ENCODE data around the gene PLAAT4. TPM values are rescaled to one million over a fixed set of nuclear protein-coding genes. Genes with fewer than 3 reads are reported as not detected.

The PLAAT4 gene
- total RNA-seq, 1 experiment from 2014 or later: 0.52 TPM

DNA sequence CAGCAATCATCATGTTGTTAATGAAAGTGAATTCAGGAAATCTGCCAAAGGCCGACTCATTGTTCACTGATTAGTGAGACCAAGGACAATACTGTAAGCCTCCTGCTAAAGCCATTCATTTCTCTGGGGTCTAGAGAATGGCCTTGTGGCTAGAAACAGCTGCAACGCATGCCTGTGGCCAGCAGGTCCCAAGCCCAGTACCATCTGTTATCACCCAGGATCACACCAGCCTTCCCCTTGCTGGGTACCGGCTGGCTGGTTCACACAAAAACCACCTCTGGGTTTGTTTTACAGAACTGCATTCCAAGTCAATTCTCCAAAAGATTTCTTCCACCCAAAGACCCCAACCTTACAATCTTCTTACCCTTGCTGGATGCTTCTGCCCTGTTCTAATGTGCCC, 46.7 kb upstream of the PLAAT4 start:
- TF ChIP-seq EZH2 (IDR thresholded peaks at IDR 0.05) (no peak), RAD21 (IDR thresholded peaks at IDR 0.05; ENCODE audit: low read depth) (no peak), YY1 (IDR thresholded peaks at IDR 0.05; ENCODE audit: extremely low read depth, insufficient replicate concordance, low read depth, low read length) (no peak), EZH2phosphoT487 (IDR thresholded peaks at IDR 0.05; ENCODE audit: borderline replicate concordance) (no peak), FOSL1 (IDR thresholded peaks at IDR 0.05; ENCODE audit: low read depth) (no peak), TCF7L2 (IDR thresholded peaks at IDR 0.05; ENCODE audit: borderline replicate concordance, extremely low read depth, insufficient read depth, insufficient read length) (no peak), ZNF274 (IDR thresholded peaks at IDR 0.05; ENCODE audit: low read depth, low read length) (no peak)
- TF ChIP-seq, protein P1, sequence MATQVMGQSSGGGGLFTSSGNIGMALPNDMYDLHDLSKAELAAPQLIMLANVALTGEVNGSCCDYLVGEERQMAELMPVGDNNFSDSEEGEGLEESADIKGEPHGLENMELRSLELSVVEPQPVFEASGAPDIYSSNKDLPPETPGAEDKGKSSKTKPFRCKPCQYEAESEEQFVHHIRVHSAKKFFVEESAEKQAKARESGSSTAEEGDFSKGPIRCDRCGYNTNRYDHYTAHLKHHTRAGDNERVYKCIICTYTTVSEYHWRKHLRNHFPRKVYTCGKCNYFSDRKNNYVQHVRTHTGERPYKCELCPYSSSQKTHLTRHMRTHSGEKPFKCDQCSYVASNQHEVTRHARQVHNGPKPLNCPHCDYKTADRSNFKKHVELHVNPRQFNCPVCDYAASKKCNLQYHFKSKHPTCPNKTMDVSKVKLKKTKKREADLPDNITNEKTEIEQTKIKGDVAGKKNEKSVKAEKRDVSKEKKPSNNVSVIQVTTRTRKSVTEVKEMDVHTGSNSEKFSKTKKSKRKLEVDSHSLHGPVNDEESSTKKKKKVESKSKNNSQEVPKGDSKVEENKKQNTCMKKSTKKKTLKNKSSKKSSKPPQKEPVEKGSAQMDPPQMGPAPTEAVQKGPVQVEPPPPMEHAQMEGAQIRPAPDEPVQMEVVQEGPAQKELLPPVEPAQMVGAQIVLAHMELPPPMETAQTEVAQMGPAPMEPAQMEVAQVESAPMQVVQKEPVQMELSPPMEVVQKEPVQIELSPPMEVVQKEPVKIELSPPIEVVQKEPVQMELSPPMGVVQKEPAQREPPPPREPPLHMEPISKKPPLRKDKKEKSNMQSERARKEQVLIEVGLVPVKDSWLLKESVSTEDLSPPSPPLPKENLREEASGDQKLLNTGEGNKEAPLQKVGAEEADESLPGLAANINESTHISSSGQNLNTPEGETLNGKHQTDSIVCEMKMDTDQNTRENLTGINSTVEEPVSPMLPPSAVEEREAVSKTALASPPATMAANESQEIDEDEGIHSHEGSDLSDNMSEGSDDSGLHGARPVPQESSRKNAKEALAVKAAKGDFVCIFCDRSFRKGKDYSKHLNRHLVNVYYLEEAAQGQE (IDR thresholded peaks at IDR 0.05; ENCODE audit: low read depth): no peak
- TF ChIP-seq, protein P2, sequence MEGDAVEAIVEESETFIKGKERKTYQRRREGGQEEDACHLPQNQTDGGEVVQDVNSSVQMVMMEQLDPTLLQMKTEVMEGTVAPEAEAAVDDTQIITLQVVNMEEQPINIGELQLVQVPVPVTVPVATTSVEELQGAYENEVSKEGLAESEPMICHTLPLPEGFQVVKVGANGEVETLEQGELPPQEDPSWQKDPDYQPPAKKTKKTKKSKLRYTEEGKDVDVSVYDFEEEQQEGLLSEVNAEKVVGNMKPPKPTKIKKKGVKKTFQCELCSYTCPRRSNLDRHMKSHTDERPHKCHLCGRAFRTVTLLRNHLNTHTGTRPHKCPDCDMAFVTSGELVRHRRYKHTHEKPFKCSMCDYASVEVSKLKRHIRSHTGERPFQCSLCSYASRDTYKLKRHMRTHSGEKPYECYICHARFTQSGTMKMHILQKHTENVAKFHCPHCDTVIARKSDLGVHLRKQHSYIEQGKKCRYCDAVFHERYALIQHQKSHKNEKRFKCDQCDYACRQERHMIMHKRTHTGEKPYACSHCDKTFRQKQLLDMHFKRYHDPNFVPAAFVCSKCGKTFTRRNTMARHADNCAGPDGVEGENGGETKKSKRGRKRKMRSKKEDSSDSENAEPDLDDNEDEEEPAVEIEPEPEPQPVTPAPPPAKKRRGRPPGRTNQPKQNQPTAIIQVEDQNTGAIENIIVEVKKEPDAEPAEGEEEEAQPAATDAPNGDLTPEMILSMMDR (IDR thresholded peaks at IDR 0.05 in 2 of 3, conservative IDR thresholded peaks at IDR 0.05 in 1 of 3; ENCODE audit: borderline replicate concordance in 1 of 3, insufficient read depth in 1 of 3, low read depth in 2 of 3, low read length in 2 of 3): no peak
- TF ChIP-seq, protein P3, sequence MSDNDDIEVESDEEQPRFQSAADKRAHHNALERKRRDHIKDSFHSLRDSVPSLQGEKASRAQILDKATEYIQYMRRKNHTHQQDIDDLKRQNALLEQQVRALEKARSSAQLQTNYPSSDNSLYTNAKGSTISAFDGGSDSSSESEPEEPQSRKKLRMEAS (IDR thresholded peaks at IDR 0.05): no peak
- Histone ChIP-seq H3K4me2 (ENCODE audit: low read length) (no peak overlapping the region), H3K27me3 (ENCODE audit: insufficient read depth, low read length) (no peaks in the 10 kb centered on the region), H3K4me1 (ENCODE audit: control insufficient read depth in 1 of 2, insufficient read depth in 2 of 2, low read length in 2 of 2) (no peaks in the 10 kb centered on the region), H3K9me2 (ENCODE audit: insufficient read depth) (no peaks in the 10 kb centered on the region), H2AFZ (ENCODE audit: low read depth, low read length, poor library complexity, severe bottlenecking) (no peak overlapping the region), H3K4me3 (replicated peaks in 1 of 2; ENCODE audit: low read depth in 1 of 2, low read length in 2 of 2) (no peak overlapping the region), H4K20me1 (ENCODE audit: insufficient read depth) (no peaks in the 10 kb centered on the region), H3K9me3 (ENCODE audit: control insufficient read depth in 1 of 2, insufficient read depth in 1 of 2, low read depth in 1 of 2, low read length in 2 of 2) (0 out of 4 replicates have a peak, but pooled peaks cover 0 to 5% of the 10 kb centered on the region in 2 experiments), H3K27ac (ENCODE audit: low read depth, low read length) (no peak overlapping the region), H3K36me3 (ENCODE audit: control insufficient read depth in 1 of 2, insufficient read depth in 2 of 2, low read length in 2 of 2) (no peaks in the 10 kb centered on the region), H3K79me2 (ENCODE audit: insufficient read depth, low read length) (no peaks in the 10 kb centered on the region), H3K9ac (ENCODE audit: low read length) (no peak overlapping the region)
- ChIA-PET POLR2A (no interaction called here), RAD21 (ENCODE audit: low non-redundant PET in 1 of 2, low total read pairs in 2 of 2, uncharacterized antibody in 2 of 2, unreplicated experiment in 2 of 2) (no interaction called here), CTCF (interaction anchor here (4.0 kb wide), 1 partner anchor 11 kb away, joined by 18 read pairs; no protein-coding TSS in a partner anchor)
- DNase-seq (ENCODE audit: low read depth, low spot score) (no peak), ATAC-seq (no peak)
- intact Hi-C loops (cut with micrococcal nuclease): no loop called here
- BruUV-seq (replicated peaks): no TSS peak
